Sigmoid colon (tissue), 7 donors: ENCODE data around the gene MUC7. TPM values are rescaled to one million over a fixed set of nuclear protein-coding genes. Genes with fewer than 3 reads are reported as not detected.

ENCODE experiments used
- DNase-seq: peaks from one replicate; pipeline ENCODE4 v3.0.0-alpha.2; 2019
- H3K27ac ChIP-seq, 4 donors: fragments of 200-600 bp; sonication (generic); one replicate each; pipeline ENCODE4 v1.5.1; 2016 to 2019; ENCODE audit warnings: mild to moderate bottlenecking in 1 of 4
- H3K27me3 ChIP-seq, 3 donors: fragments of 200-600 bp; sonication (generic); one replicate each; pipeline ENCODE4 v1.5.1; 2019; ENCODE audit warnings: mild to moderate bottlenecking in 1 of 3
- H3K36me3 ChIP-seq, 4 donors: fragments of 200-600 bp; sonication (generic); one replicate each; pipeline ENCODE4 v1.5.1; 2016 to 2019
- H3K4me1 ChIP-seq, 4 donors: fragments of 200-600 bp; sonication (generic); one replicate each; pipeline ENCODE4 v1.5.1; 2017 to 2019
- H3K4me3 ChIP-seq, 4 donors: fragments of 200-600 bp; sonication (generic); one replicate each; pipeline ENCODE4 v1.5.1; 2017 to 2019; ENCODE audit warnings: mild to moderate bottlenecking in 2 of 4, moderate library complexity in 1 of 4
- H3K9me3 ChIP-seq, 4 donors: fragments of 200-600 bp in 3 of 4; sonication (generic) in 3 of 4; one replicate each; pipeline versions ENCODE4 v1.5.1 to v1.6.1; 2013 to 2019
- EP300 ChIP-seq, 4 donors: sonication (generic); formaldehyde crosslinking; IDR thresholded peaks; one replicate each; pipeline ENCODE4 v1.6.1; 2017; ENCODE audit warnings: antibody characterized with exemption in 4 of 4
- POLR2A ChIP-seq, 2 donors: fragments of 450-650 bp; IDR thresholded peaks; one replicate each; pipeline ENCODE4 v1.6.1; 2016; ENCODE audit warnings: antibody characterized with exemption in 2 of 2, mild to moderate bottlenecking in 2 of 2, moderate library complexity in 2 of 2
- POLR2AphosphoS5 ChIP-seq, 4 donors: sonication (generic); formaldehyde crosslinking; IDR thresholded peaks; one replicate each; pipeline ENCODE4 v1.6.1; 2017; ENCODE audit warnings: antibody characterized with exemption in 4 of 4
- WGBS, 2 donors: extraction: QIAGEN DNeasy Blood & Tissue Kit; methylation state at CpG; one replicate each; pipeline ENCODE4 v1.1.7; 2013; 5-methylcytosine and 5-hydroxymethylcytosine counted together
- intact Hi-C: fragments of 100-400 bp; cut with DNase I; formaldehyde crosslinking; loops from one replicate; pipeline ENCODE4 v1.15.1; 2023
- polyA plus RNA-seq, 3 donors: library from polyadenylated mRNA; stranded (reverse); fragments of 200-250 nt; gene quantifications; one replicate each; pipeline ENCODE4 v1.2.3, GENCODE V29; 2013
- total RNA-seq, 4 donors: library from RNA; depleted of rRNA; stranded (reverse); fragments of >200 nt; gene quantifications; one replicate each; pipeline ENCODE4 v1.1.0, GENCODE V29; 2016
- TF ChIP-seq, protein P1 (sequence below), 4 experiments: fragments of 450-650 bp in 3 of 4; fragments of 200-600 bp in 1 of 4; IDR thresholded peaks; one replicate each; pipeline ENCODE4 v1.5.1; 2016 to 2019; ENCODE audit warnings: antibody characterized with exemption in 4 of 4, mild to moderate bottlenecking in 3 of 4, moderate library complexity in 2 of 4
- donor health status: healthy with polysubstance abuse.
- donor health status: Bipolar disorder and iron deficiency.
- donor health status: healthy.

The MUC7 gene
- total and polyA plus RNA-seq, 7 donors: not detected

DNA sequence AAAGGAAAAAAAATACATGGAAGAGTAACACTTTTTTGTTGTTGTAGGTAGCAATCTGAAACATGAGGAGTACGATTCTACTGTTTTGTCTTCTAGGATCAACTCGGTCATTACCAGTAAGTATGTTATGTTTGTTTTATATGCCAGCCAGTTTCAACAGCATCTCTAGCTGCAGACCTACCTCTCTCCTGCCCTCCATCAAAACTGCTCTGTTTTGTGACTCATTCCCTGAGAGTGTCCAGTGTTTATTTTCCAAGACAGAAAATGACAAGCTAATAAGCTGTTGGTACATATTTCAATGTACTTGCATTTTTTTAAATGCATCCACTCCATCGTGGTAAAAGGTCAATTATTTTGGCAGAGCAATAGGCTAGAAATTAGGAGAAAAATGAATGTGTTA is 46.7 kb downstream of the MUC7 start:
- intact Hi-C loops: no loop called here
- 71 to 75% methylated on average over 3 of the region's 3 CpGs for WGBS, 2 donors
- H3K9me3 ChIP-seq: no peaks in the 10 kb centered on the region
- no peaks in the 10 kb centered on the region for H3K4me1 ChIP-seq
- DNase-seq: no peak
- H3K27me3 ChIP-seq: no peaks in the 10 kb centered on the region
- H3K27ac ChIP-seq: no peak overlapping the region
- no peak overlapping the region for H3K4me3 ChIP-seq
- no peaks in the 10 kb centered on the region for H3K36me3 ChIP-seq
- TF ChIP-seq, protein P1, sequence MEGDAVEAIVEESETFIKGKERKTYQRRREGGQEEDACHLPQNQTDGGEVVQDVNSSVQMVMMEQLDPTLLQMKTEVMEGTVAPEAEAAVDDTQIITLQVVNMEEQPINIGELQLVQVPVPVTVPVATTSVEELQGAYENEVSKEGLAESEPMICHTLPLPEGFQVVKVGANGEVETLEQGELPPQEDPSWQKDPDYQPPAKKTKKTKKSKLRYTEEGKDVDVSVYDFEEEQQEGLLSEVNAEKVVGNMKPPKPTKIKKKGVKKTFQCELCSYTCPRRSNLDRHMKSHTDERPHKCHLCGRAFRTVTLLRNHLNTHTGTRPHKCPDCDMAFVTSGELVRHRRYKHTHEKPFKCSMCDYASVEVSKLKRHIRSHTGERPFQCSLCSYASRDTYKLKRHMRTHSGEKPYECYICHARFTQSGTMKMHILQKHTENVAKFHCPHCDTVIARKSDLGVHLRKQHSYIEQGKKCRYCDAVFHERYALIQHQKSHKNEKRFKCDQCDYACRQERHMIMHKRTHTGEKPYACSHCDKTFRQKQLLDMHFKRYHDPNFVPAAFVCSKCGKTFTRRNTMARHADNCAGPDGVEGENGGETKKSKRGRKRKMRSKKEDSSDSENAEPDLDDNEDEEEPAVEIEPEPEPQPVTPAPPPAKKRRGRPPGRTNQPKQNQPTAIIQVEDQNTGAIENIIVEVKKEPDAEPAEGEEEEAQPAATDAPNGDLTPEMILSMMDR (IDR thresholded peaks at IDR 0.05): no peak
- TF ChIP-seq POLR2A (IDR thresholded peaks at IDR 0.05) (no peak), POLR2AphosphoS5 (IDR thresholded peaks at IDR 0.05) (no peak), EP300 (IDR thresholded peaks at IDR 0.05) (no peak)

DNA sequence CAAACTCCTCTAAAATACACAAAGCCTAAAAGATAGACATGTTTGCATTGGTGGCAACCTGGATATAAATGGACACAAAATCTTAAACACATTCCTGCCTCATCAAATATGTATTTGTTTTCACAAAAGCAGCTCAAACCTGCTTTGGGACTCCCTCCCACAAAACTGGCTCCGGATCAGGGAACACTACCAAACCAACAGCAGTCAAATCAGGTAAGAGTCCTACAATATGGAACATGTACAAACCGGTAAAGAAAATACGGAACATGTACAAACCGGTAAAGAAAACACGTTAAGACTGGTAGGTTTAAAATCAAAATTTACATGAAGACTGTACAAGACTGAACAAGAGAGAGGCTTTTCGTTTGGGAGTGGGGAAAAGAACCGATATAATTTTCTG is 50.6 kb downstream of the MUC7 start:
- H3K4me3 ChIP-seq: no peak overlapping the region
- H3K36me3 ChIP-seq: no peaks in the 10 kb centered on the region
- TF ChIP-seq, protein P1 (IDR thresholded peaks at IDR 0.05): no peak
- no peak for TF ChIP-seq EP300 (IDR thresholded peaks at IDR 0.05)
- TF ChIP-seq POLR2A (IDR thresholded peaks at IDR 0.05): no peak
- no peak for TF ChIP-seq POLR2AphosphoS5 (IDR thresholded peaks at IDR 0.05)
- DNase-seq: no peak
- H3K27ac ChIP-seq: no peak overlapping the region
- no peaks in the 10 kb centered on the region for H3K4me1 ChIP-seq
- H3K27me3 ChIP-seq: no peaks in the 10 kb centered on the region
- H3K9me3 ChIP-seq: no peaks in the 10 kb centered on the region
- 88 to 90% methylated on average over 7 of the region's 7 CpGs for WGBS, 2 donors
- intact Hi-C loops: no loop called here

DNA sequence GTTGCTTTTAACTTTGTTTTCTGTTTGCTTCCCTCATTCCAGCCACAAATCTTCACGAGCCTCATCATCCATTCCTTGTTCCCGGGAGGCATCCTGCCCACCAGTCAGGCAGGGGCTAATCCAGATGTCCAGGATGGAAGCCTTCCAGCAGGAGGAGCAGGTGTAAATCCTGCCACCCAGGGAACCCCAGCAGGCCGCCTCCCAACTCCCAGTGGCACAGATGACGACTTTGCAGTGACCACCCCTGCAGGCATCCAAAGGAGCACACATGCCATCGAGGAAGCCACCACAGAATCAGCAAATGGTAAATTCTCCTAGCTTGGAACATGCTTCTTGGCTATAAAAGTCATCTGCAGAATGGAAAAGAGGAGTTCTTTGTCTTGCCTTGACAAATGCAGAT is 59.0 kb downstream of the MUC7 start:
- no peaks in the 10 kb centered on the region for H3K36me3 ChIP-seq
- no peaks in the 10 kb centered on the region for H3K4me1 ChIP-seq
- intact Hi-C loops: no loop called here
- no peak for DNase-seq
- H3K4me3 ChIP-seq: no peak overlapping the region
- 70 to 71% methylated on average over 5 of the region's 5 CpGs for WGBS, 2 donors
- no peaks in the 10 kb centered on the region for H3K9me3 ChIP-seq
- no peak for TF ChIP-seq POLR2A (IDR thresholded peaks at IDR 0.05)
- no peak for TF ChIP-seq EP300 (IDR thresholded peaks at IDR 0.05)
- TF ChIP-seq, protein P1 (IDR thresholded peaks at IDR 0.05): no peak
- no peaks in the 10 kb centered on the region for H3K27me3 ChIP-seq
- H3K27ac ChIP-seq: no peak overlapping the region

DNA sequence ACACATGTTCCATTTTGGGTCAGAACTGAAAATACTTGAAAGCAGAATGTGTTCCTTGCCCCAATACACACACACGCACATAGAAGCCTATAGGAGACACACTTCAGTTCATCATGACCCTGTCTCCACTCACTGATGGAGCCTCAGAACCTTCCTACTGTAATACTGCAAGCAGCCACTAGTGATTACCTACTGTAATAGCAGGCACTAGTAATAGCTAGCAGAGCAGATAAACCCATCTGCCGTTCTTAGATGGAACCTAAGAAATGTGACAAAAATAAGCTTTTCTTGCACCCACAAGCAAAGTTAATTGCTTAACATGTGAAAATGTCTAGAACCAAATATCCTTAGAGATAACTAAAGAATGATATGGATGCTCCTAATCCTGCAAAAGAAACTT is 60.0 kb downstream of the MUC7 start:
- no peak for DNase-seq
- H3K27me3 ChIP-seq: no peaks in the 10 kb centered on the region
- H3K9me3 ChIP-seq: no peaks in the 10 kb centered on the region
- H3K4me3 ChIP-seq: no peak overlapping the region
- H3K36me3 ChIP-seq: no peaks in the 10 kb centered on the region
- TF ChIP-seq, protein P1 (IDR thresholded peaks at IDR 0.05): no peak
- no peak for TF ChIP-seq POLR2A (IDR thresholded peaks at IDR 0.05)
- TF ChIP-seq POLR2AphosphoS5 (IDR thresholded peaks at IDR 0.05): no peak
- TF ChIP-seq EP300 (IDR thresholded peaks at IDR 0.05): no peak
- WGBS, 2 donors: 62 to 82% methylated on average over 2 of the region's 2 CpGs
- H3K27ac ChIP-seq: no peak overlapping the region
- no peaks in the 10 kb centered on the region for H3K4me1 ChIP-seq
- intact Hi-C loops: no loop called here

Other genes starting within 250 kb of the MUC7 start
- 1 to 10 TPM in 1 of 4 donors, not detected in 3; 1.1 TPM for gene FDCSP, start 246.1 kb upstream of the MUC7 start, total RNA-seq
- gene FDCSP, start 246.1 kb upstream of the MUC7 start, polyA plus RNA-seq: 100 to 1,000 TPM in 1 of 3 donors, not detected in 2; 316 TPM
- gene CSN3, start 229.6 kb upstream of the MUC7 start, total RNA-seq: not detected
- not detected for gene CSN3, start 229.6 kb upstream of the MUC7 start, polyA plus RNA-seq
- gene CABS1, start 137.2 kb upstream of the MUC7 start, total RNA-seq: not detected
- not detected for gene CABS1, start 137.2 kb upstream of the MUC7 start, polyA plus RNA-seq
- not detected for gene SMR3A, start 111.4 kb upstream of the MUC7 start, total RNA-seq
- gene SMR3A, start 111.4 kb upstream of the MUC7 start, polyA plus RNA-seq: not detected
- not detected for gene SMR3B, start 89.1 kb upstream of the MUC7 start, total RNA-seq
- not detected for gene SMR3B, start 89.1 kb upstream of the MUC7 start, polyA plus RNA-seq
- not detected for gene OPRPN, start 74.3 kb upstream of the MUC7 start, total RNA-seq
- gene OPRPN, start 74.3 kb upstream of the MUC7 start, polyA plus RNA-seq: not detected
- not detected for gene AMTN, start 46.4 kb downstream of the MUC7 start, total RNA-seq
- gene AMTN, start 46.4 kb downstream of the MUC7 start, polyA plus RNA-seq: not detected
- gene AMBN, start 120.1 kb downstream of the MUC7 start, total RNA-seq: not detected
- gene AMBN, start 120.1 kb downstream of the MUC7 start, polyA plus RNA-seq: not detected
- gene ENAM, start 156.5 kb downstream of the MUC7 start, total RNA-seq: under 1 TPM in 2 of 4 donors, not detected in 2; under 0.01 to 0.28 TPM
- gene ENAM, start 156.5 kb downstream of the MUC7 start, polyA plus RNA-seq: not detected
- gene JCHAIN, start 194.3 kb downstream of the MUC7 start, total RNA-seq: 1 to 10 TPM in 3 of 4 donors, not detected in 1; 1.4 to 2.0 (median 1.6) TPM
- 100 to 1,000 TPM in 2 of 3 donors, 10 to 100 TPM in 1; 88.9 to 206 (median 131) TPM for gene JCHAIN, start 194.3 kb downstream of the MUC7 start, polyA plus RNA-seq
- gene UTP3, start 216.3 kb downstream of the MUC7 start, total RNA-seq: 10 to 100 TPM; 15.3 to 19.7 (median 15.6) TPM
- 10 to 100 TPM; 13.4 to 31.8 (median 15.0) TPM for gene UTP3, start 216.3 kb downstream of the MUC7 start, polyA plus RNA-seq
- gene RUFY3, start 249.8 kb downstream of the MUC7 start, total RNA-seq: 10 to 100 TPM; 47.4 to 73.4 (median 65.1) TPM
- gene RUFY3, start 249.8 kb downstream of the MUC7 start, polyA plus RNA-seq: 10 to 100 TPM in 2 of 3 donors, 1 to 10 TPM in 1; 6.0 to 16.9 (median 11.3) TPM